Endothelial cell of umbilical vein (primary cell): ENCODE measurements around the gene TENM4. TPM values are rescaled to one million over a fixed set of nuclear protein-coding genes. Genes with fewer than 3 reads are reported as not detected.

ENCODE experiments used
- BruUV-seq: library from RNA; stranded (reverse); fragments of 400-500 nt; replicated peaks from 2 replicates; lab custom pipeline; 2021; lab: Mats Ljungman, UMichigan
- CTCF ChIA-PET: fragments of 300-600, 350-600 bp; sonication (Branson Sonifier 250); formaldehyde crosslinking; loops from one replicate; lab custom pipeline; 2021; ENCODE audit warnings: antibody characterized with exemption, inconsistent platforms; lab: Charles Lee
- POLR2A ChIA-PET: fragments of 300-600, 350-600 bp; sonication (Branson Sonifier 250); formaldehyde crosslinking; loops from one replicate; lab custom pipeline; 2021; ENCODE audit warnings: antibody characterized with exemption, inconsistent platforms; lab: Charles Lee
- DNase-seq: peaks from one replicate; pipeline ENCODE4 v3.0.0-alpha.2; 2011; ENCODE audit warnings: low read depth, low spot score
- FAIRE-seq: peaks from 2 replicates; lab custom pipeline; 2011; peaks lifted over from hg19 to GRCh38; lab: Jason Lieb, UNC
- H2AFZ ChIP-seq: 2 replicates; pipeline ENCODE4 v1.6.0; 2012; ENCODE audit warnings: low read depth, low read length, control low read depth, inconsistent platforms
- H3K27ac ChIP-seq: 2 replicates; pipeline ENCODE4 v1.5.1; 2011; ENCODE audit warnings: low read depth, mild to moderate bottlenecking, control low read depth, low read length, moderate library complexity; ENCODE audit not compliant: insufficient read depth
- H3K27me3 ChIP-seq, 2 experiments: 2 replicates each; pipeline versions ENCODE4 v1.6.0 to v1.6.1; 2011; ENCODE audit warnings: low read length in 2 of 2, mixed read lengths in 1 of 2; ENCODE audit not compliant: control insufficient read depth in 2 of 2, insufficient read depth in 2 of 2
- H3K36me3 ChIP-seq, 2 experiments: 2 replicates in 1 of 2; 3 replicates in 1 of 2; pipeline ENCODE4 v1.5.1; 2011; ENCODE audit warnings: low read length in 2 of 2, mild to moderate bottlenecking in 1 of 2, moderate library complexity in 1 of 2; ENCODE audit not compliant: control insufficient read depth in 2 of 2, insufficient read depth in 2 of 2; ENCODE audit errors: extremely low read depth in 1 of 2
- H3K4me1 ChIP-seq: 3 replicates; pipeline ENCODE4 v1.5.1; 2011; ENCODE audit warnings: mild to moderate bottlenecking, low read length; ENCODE audit not compliant: control insufficient read depth, insufficient read depth; ENCODE audit errors: extremely low read depth
- H3K4me2 ChIP-seq: 2 replicates; pipeline ENCODE4 v1.6.1; 2011; ENCODE audit warnings: low read length, control low read depth, mixed read lengths; ENCODE audit not compliant: insufficient read depth
- H3K4me3 ChIP-seq, 3 experiments: fragments of 200-600 bp in 1 of 3; sonication (generic), shearing (Covaris generic) in 1 of 3; replicated peaks in 1 of 3; 2 replicates each; pipeline ENCODE4 v1.5.1; 2011 to 2016; ENCODE audit warnings: control low read depth in 3 of 3, low read length in 3 of 3, mild to moderate bottlenecking in 2 of 3, inconsistent platforms in 1 of 3, low read depth in 1 of 3, moderate library complexity in 1 of 3; ENCODE audit not compliant: insufficient read depth in 1 of 3
- H3K79me2 ChIP-seq: 2 replicates; pipeline ENCODE4 v1.6.0; 2012; ENCODE audit warnings: low read length, inconsistent platforms; ENCODE audit not compliant: control insufficient read depth, insufficient read depth
- H3K9ac ChIP-seq: replicated peaks from 2 replicates; pipeline ENCODE3; 2011; ENCODE audit warnings: low read length, control low read depth; ENCODE audit not compliant: insufficient read depth; ENCODE audit errors: extremely low read depth
- H3K9me1 ChIP-seq: replicated peaks from 3 replicates; pipeline ENCODE4 v1.6.0; 2011; ENCODE audit warnings: mild to moderate bottlenecking, low read length; ENCODE audit not compliant: control insufficient read depth, insufficient read depth; ENCODE audit errors: extremely low read depth
- H3K9me3 ChIP-seq: replicated peaks from 2 replicates; pipeline ENCODE4 v1.5.1; 2012; ENCODE audit warnings: low read length, inconsistent platforms; ENCODE audit not compliant: control insufficient read depth, insufficient read depth
- H4K20me1 ChIP-seq: replicated peaks from 2 replicates; pipeline ENCODE3; 2011; ENCODE audit warnings: mild to moderate bottlenecking, low read length; ENCODE audit not compliant: control insufficient read depth, insufficient read depth; ENCODE audit errors: extremely low read depth
- EZH2 ChIP-seq: IDR thresholded peaks from 2 replicates; pipeline ENCODE4 v1.6.1; 2012; ENCODE audit warnings: borderline replicate concordance, low read depth, mild to moderate bottlenecking, moderate library complexity, low read length, inconsistent platforms; ENCODE audit not compliant: severe bottlenecking
- FOS ChIP-seq: IDR thresholded peaks from 2 replicates; pipeline ENCODE4 v1.6.1; 2011; ENCODE audit warnings: mild to moderate bottlenecking, low read length, moderate library complexity, borderline replicate concordance; ENCODE audit not compliant: insufficient read depth
- GATA2 ChIP-seq: IDR thresholded peaks from 2 replicates; pipeline ENCODE4 v1.7.0; 2011; ENCODE audit warnings: low read depth, mild to moderate bottlenecking, moderate library complexity, mixed read lengths, low read length; ENCODE audit not compliant: insufficient read length, insufficient read depth
- JUN ChIP-seq: IDR thresholded peaks from 2 replicates; pipeline ENCODE4 v1.6.1; 2011; ENCODE audit warnings: borderline replicate concordance, low read depth; ENCODE audit not compliant: insufficient read length, insufficient read depth
- MYC ChIP-seq: IDR thresholded peaks from one replicate; pipeline ENCODE4 v1.6.1; 2011; ENCODE audit warnings: mild to moderate bottlenecking, low read depth, low read length
- POLR2A ChIP-seq: IDR thresholded peaks from 2 replicates; pipeline ENCODE4 v1.6.1; 2012; ENCODE audit warnings: low read depth, mild to moderate bottlenecking, control low read depth, low read length
- POLR2AphosphoS5 ChIP-seq: IDR thresholded peaks from 2 replicates; pipeline ENCODE4 v1.6.1; 2012; ENCODE audit warnings: low read depth, mild to moderate bottlenecking, control low read depth, low read length, moderate library complexity; ENCODE audit not compliant: insufficient read depth
- dilution Hi-C: fragments of 300-500 bp; cut with MboI; formaldehyde crosslinking; loops from one replicate; pipeline ENCODE4 v1.15.0; 2019; ENCODE audit warnings: low sequenced_read_pairs; ENCODE audit not compliant: extremely low pct_ligation_motif_present
- intact Hi-C: fragments of 100-400 bp; cut with micrococcal nuclease; formaldehyde crosslinking; loops from one replicate; pipeline ENCODE4 v1.10.0; 2022
- polyA plus RNA-seq, 4 experiments: library from polyadenylated mRNA; depleted of rRNA in 3 of 4; stranded (reverse) in 3 of 4; unstranded in 1 of 4; fragments of >200 nt; gene quantifications; 2 replicates each; pipeline versions ENCODE4 v1.2.1 to v1.2.3, GENCODE V29; 2011 to 2012; ENCODE audit warnings: missing spikeins in 1 of 4
- total RNA-seq: library from RNA; stranded (reverse); gene quantifications from 2 replicates; pipeline ENCODE4 v1.2.3, GENCODE V29; 2021
- TF ChIP-seq, protein P1 (sequence below), 2 donors: IDR thresholded peaks; 1 replicate in 1 of 2; 2 replicates in 1 of 2; pipeline ENCODE4 v1.5.1; 2011; ENCODE audit warnings: low read length in 2 of 2, mild to moderate bottlenecking in 2 of 2, moderate library complexity in 2 of 2, control low read depth in 1 of 2, inconsistent platforms in 1 of 2, low read depth in 1 of 2; ENCODE audit not compliant: insufficient read depth in 1 of 2; ENCODE audit errors: extremely low read depth in 1 of 2
- TF ChIP-seq, protein P2 (sequence below): IDR thresholded peaks from 2 replicates; pipeline ENCODE4 v1.6.1; 2011; ENCODE audit not compliant: insufficient read depth, insufficient read length

Gene TENM4
- total and polyA plus RNA-seq, 2 donors (not counting 3 experiments of a cell fraction or from before 2014, with no cell fraction given): 0.06 to 0.27 TPM

DNA sequence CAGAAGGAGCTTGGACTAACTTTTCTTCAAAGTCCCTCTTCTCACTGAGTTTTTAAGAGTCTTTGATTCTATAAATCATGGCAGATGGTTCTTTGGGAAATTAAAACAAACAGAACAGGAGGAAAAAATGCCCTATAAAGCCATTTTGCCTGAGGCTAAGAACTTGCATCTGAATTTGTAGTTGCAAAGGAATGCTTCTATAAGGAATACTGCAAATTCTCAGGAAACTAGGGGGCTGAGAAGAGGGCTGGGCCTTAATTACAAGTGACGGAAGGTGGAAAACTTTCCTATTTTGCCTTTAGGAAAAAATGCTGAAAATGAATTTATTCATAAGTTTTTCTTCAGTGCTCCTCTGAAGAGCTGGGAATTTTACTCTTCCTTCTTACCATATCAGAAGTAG lies 776.2 kb downstream of the TENM4 start:
- ChIA-PET CTCF (interaction anchor here (1.0 to 1.7 kb wide), 4 partner anchors 10 to 436 kb away, joined by 3 to 6 read pairs (median 4); no protein-coding TSS in a partner anchor), POLR2A (no interaction called here)
- Histone ChIP-seq H3K9ac (no peak overlapping the region), H3K4me2 (no peak overlapping the region), H3K27ac (no peak overlapping the region), H3K4me1 (no peaks in the 10 kb centered on the region), H3K9me1 (no peaks in the 10 kb centered on the region), H2AFZ (no peak overlapping the region), H3K36me3 (no peaks in the 10 kb centered on the region), H3K9me3 (no peaks in the 10 kb centered on the region), H3K4me3 (no peak overlapping the region), H4K20me1 (no peaks in the 10 kb centered on the region), H3K79me2 (no peaks in the 10 kb centered on the region), H3K27me3 (no peaks in the 10 kb centered on the region)
- TF ChIP-seq JUN: no peak
- no peak for TF ChIP-seq POLR2A
- TF ChIP-seq, protein P1, sequence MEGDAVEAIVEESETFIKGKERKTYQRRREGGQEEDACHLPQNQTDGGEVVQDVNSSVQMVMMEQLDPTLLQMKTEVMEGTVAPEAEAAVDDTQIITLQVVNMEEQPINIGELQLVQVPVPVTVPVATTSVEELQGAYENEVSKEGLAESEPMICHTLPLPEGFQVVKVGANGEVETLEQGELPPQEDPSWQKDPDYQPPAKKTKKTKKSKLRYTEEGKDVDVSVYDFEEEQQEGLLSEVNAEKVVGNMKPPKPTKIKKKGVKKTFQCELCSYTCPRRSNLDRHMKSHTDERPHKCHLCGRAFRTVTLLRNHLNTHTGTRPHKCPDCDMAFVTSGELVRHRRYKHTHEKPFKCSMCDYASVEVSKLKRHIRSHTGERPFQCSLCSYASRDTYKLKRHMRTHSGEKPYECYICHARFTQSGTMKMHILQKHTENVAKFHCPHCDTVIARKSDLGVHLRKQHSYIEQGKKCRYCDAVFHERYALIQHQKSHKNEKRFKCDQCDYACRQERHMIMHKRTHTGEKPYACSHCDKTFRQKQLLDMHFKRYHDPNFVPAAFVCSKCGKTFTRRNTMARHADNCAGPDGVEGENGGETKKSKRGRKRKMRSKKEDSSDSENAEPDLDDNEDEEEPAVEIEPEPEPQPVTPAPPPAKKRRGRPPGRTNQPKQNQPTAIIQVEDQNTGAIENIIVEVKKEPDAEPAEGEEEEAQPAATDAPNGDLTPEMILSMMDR (IDR thresholded peaks at IDR 0.05; ENCODE audit: extremely low read depth in 1 of 2, insufficient read depth in 1 of 2, low read depth in 1 of 2, low read length in 2 of 2): no peak
- TF ChIP-seq GATA2: no peak
- no peak for TF ChIP-seq EZH2
- no peak for TF ChIP-seq MYC
- TF ChIP-seq, protein P2, sequence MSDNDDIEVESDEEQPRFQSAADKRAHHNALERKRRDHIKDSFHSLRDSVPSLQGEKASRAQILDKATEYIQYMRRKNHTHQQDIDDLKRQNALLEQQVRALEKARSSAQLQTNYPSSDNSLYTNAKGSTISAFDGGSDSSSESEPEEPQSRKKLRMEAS: no peak
- no peak for TF ChIP-seq POLR2AphosphoS5
- TF ChIP-seq FOS: no peak
- DNase-seq: no peak
- intact Hi-C loops: no loop called here
- dilution Hi-C loops: no loop called here
- BruUV-seq: no TSS peak
- no peak for FAIRE-seq
